Measurements from ENCODE around the gene HS6ST2. TPM values are rescaled to one million over a fixed set of nuclear protein-coding genes. Genes with fewer than 3 reads are reported as not detected.

Gene HS6ST2
- total and polyA plus RNA-seq, 11 donors, result 0.05 to 0.54 (median 0.17) TPM; not detected in 3

- Histone ChIP-seq H3K27me3 (peaks cover 0 to 5% (median 0%) of the 10 kb centered on the region in 9 donors), H3K27ac (no peak overlapping the region), H3K9me3 (no peaks in the 10 kb centered on the region), H3K36me3 (no peaks in the 10 kb centered on the region), H3K4me1 (no peaks in the 10 kb centered on the region), H3K4me3 (no peak overlapping the region)
- TF ChIP-seq CTCF (IDR thresholded peaks at IDR 0.05) (no peak), POLR2A (IDR thresholded peaks at IDR 0.05) (no peak)
- no peak for DNase-seq
- no peak for ATAC-seq
- WGBS, 4 donors, result 65 to 83% (median 70%) methylated on average over 4 of the region's 4 CpGs
- intact Hi-C loops (cut with DNase I), result loop anchor here (5.0 to 10.0 kb wide), 8 partner anchors 316 to 768 kb away; no protein-coding TSS in a partner anchor
These were observed 347.9 kb downstream of the HS6ST2 start for GRCh38 chrX:132610536-132610935.

DNA sequence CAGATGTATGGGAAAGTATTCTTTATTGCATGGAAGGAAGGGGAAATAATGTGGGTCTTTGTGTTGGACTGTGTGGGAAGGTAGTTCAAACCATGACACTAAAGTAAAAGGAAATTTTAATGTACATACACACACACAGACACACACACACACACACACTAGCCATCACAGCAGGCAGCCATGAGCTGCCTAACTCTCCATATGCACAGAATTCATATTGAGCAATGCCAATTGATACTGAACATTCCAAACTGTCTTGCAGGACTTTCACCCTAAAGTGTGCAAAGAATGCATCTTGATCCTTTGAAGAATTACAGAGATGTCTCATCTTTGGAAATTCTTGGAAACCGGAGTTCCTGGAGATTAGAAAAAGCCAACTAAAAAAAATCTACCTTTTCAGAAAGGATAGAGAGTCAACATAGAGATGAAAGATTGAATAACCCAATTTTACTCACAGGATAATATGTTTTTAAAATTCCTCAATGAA lies 349.0 kb downstream of the HS6ST2 start:
- H3K36me3 ChIP-seq, result no peaks in the 10 kb centered on the region
- DNase-seq (no peak), ATAC-seq (no peak)
- intact Hi-C loops (cut with DNase I), result no loop called here
- H3K9me3 ChIP-seq, result no peaks in the 10 kb centered on the region
- H3K4me3 ChIP-seq, result no peak overlapping the region
- TF ChIP-seq CTCF (IDR thresholded peaks at IDR 0.05) (no peak), POLR2A (IDR thresholded peaks at IDR 0.05) (no peak)
- H3K27me3 ChIP-seq, result peaks cover 0 to 8% (median 0%) of the 10 kb centered on the region in 9 donors
- WGBS, 4 donors, result 63 to 86% (median 79%) methylated on average over 1 of the region's 1 CpG
- no peak overlapping the region for H3K27ac ChIP-seq
- H3K4me1 ChIP-seq, result no peaks in the 10 kb centered on the region

DNA sequence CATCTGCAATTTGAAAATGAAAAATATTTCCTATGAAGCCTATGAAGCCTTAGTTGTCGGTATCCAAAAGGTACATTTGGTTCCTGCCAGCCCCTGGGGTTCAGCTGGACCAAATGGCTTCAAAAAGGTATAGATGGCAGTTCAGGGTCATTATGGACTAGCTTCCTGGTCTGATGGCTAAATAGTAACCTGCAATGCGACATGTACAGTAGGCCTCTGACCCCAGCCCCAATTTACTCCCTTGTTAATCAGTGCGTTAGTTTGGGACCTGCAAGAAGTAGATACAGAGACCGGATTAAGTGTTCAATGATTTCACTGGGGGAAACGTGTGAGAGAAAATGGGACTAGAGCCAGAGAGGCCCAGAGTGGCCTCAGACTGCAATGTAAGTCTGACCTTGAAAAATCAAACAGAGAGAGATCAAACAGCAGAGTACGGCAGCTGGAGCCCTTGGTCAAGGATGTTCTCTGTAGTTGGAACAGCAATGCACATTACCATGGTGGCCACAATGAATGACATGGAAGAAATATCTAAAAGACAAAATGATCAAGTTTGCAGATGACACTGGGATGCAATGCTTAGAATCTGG lies 354.6 kb downstream of the HS6ST2 start:
- WGBS, 4 donors, result 65 to 77% (median 74%) methylated on average over 6 of the region's 6 CpGs
- intact Hi-C loops (cut with DNase I), result no loop called here

DNA sequence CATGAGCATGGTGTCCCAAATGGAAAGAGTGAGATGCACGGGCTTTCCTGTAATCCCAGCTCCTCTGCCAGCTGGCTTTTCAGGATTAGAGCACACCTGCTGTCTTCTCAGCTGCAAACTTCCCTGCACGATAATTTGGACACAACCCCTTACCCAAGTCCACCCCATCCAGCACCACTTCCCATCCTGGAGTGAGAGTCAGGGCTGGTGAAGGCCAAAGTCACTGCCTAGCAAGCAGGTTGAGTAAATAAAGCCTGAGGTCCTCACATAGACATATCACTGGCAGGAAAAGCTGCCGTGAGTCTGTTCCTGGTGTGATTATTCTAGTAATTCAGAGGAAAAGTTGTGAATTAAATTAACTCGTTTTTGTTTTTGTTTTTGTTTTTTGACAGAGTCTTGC lies 355.7 kb downstream of the HS6ST2 start:
- no peak for TF ChIP-seq CTCF (IDR thresholded peaks at IDR 0.05)
- H3K9me3 ChIP-seq, result no peaks in the 10 kb centered on the region
- no peak for DNase-seq
- H3K36me3 ChIP-seq, result no peaks in the 10 kb centered on the region
- no peaks in the 10 kb centered on the region for H3K4me1 ChIP-seq
- 65 to 71% (median 67%) methylated on average over 4 of the region's 4 CpGs for WGBS, 4 donors
- peaks cover 0 to 30% (median 0%) of the 10 kb centered on the region in 9 donors for H3K27me3 ChIP-seq
- intact Hi-C loops (cut with DNase I), result no loop called here
- no peak for ATAC-seq
- H3K4me3 ChIP-seq, result no peak overlapping the region
- no peak overlapping the region for H3K27ac ChIP-seq

More for the DNA sequence above, 354.6 kb downstream of the HS6ST2 start:
- ATAC-seq (no peak), DNase-seq (no peak)
- H3K4me3 ChIP-seq, result no peak overlapping the region
- no peak for TF ChIP-seq CTCF (IDR thresholded peaks at IDR 0.05)
- TF ChIP-seq POLR2A (IDR thresholded peaks at IDR 0.05), result no peak
- H3K9me3 ChIP-seq, result no peaks in the 10 kb centered on the region
- H3K36me3 ChIP-seq, result no peaks in the 10 kb centered on the region
- H3K27me3 ChIP-seq, result peaks cover 0 to 25% (median 0%) of the 10 kb centered on the region in 9 donors
- no peak overlapping the region for H3K27ac ChIP-seq
- H3K4me1 ChIP-seq, result no peaks in the 10 kb centered on the region
